Right ventricle myocardium inferior (tissue), 1 donor: ENCODE measurements around the gene TUBB4A. TPM values are rescaled to one million over a fixed set of nuclear protein-coding genes. Genes with fewer than 3 reads are reported as not detected.

Experiments
- ATAC-seq: fragments of 200-7000 bp; cut with Tn5 transposase; one replicate; pipeline ENCODE4 v1.9.1; 2020; ENCODE audit warnings: mild to moderate bottlenecking, moderate library complexity
- DNase-seq: peaks from one replicate; pipeline ENCODE4 v3.0.0; 2021; ENCODE audit errors: missing footprints
- intact Hi-C: fragments of 100-400 bp; cut with DNase I; formaldehyde crosslinking; loops from one replicate; pipeline ENCODE4 v1.11.0; 2022
- total RNA-seq: library from RNA; stranded (reverse); fragmentation: NEBNext Ultra II Directional; extraction: Animal tissue kit (Norgen Biotek cat#: 25700); gene quantifications from one replicate; pipeline ENCODE4 v1.2.1, GENCODE V29; 2021
- donor health status: DM: no; HTN: yes; CAD: no; lungs with severe emphysema.

The TUBB4A gene
- total RNA-seq, 1 donor from 2014 or later = 6.2 TPM

- no peak for ATAC-seq
- intact Hi-C loops = no loop called here
- no peak for DNase-seq
Measured at GRCh38 chr19:6500837-6501739, 1.0 kb downstream of the TUBB4A start.

GRCh38 chr19:6499052-6499790, 2.9 kb downstream of the TUBB4A start:
- no peak for ATAC-seq
- intact Hi-C loops = no loop called here
- DNase-seq = no peak

- ATAC-seq (no peak), DNase-seq (no peak)
- intact Hi-C loops = no loop called here
Measured at GRCh38 chr19:6498294-6499036, 3.6 kb downstream of the TUBB4A start.

GRCh38 chr19:6495947-6496346, 6.2 kb downstream of the TUBB4A start:
- DNase-seq = no peak
- intact Hi-C loops = no loop called here
- no peak for ATAC-seq

GRCh38 chr19:6494438-6495036, 7.6 kb downstream of the TUBB4A start:
- intact Hi-C loops = no loop called here
- no peak for DNase-seq

GRCh38 chr19:6491802-6492592, 10.1 kb downstream of the TUBB4A start:
- intact Hi-C loops = no loop called here

More at GRCh38 chr19:6494438-6495036, 7.6 kb downstream of the TUBB4A start:
- ATAC-seq = no peak

GRCh38 chr19:6490134-6490533, 12.0 kb downstream of the TUBB4A start:
- no peak for DNase-seq
- ATAC-seq = no peak
- intact Hi-C loops = no loop called here

More at GRCh38 chr19:6491802-6492592, 10.1 kb downstream of the TUBB4A start:
- no peak for ATAC-seq
- no peak for DNase-seq

- no peak for ATAC-seq
- intact Hi-C loops = no loop called here
- no peak for DNase-seq
Measured at GRCh38 chr19:6489278-6490061, 12.6 kb downstream of the TUBB4A start.

GRCh38 chr19:6484831-6485230, 17.3 kb downstream of the TUBB4A start:
- intact Hi-C loops = no loop called here
- ATAC-seq (no peak), DNase-seq (no peak)

- intact Hi-C loops = no loop called here
- ATAC-seq = no peak
- DNase-seq = no peak
Measured at GRCh38 chr19:6484230-6484629, 17.9 kb downstream of the TUBB4A start.

- ATAC-seq (no peak), DNase-seq (no peak)
- intact Hi-C loops = no loop called here
Measured at GRCh38 chr19:6483235-6483634, 18.9 kb downstream of the TUBB4A start.

GRCh38 chr19:6482343-6482686, 19.8 kb downstream of the TUBB4A start:
- intact Hi-C loops = no loop called here
- DNase-seq (no peak), ATAC-seq (no peak)

- intact Hi-C loops = no loop called here
- ATAC-seq (peak; percentile 54), DNase-seq (peak; percentile 75)
Measured at GRCh38 chr19:6481541-6482342, 20.4 kb downstream of the TUBB4A start, which contains the start of gene DENND1C. TSS of gene DENND1C (minus strand) at chr19:6481787. CDS start at chr19:6481695, 92 bp downstream.

- intact Hi-C loops = no loop called here
- ATAC-seq (no peak), DNase-seq (no peak)
Measured at GRCh38 chr19:6480848-6481415, 21.2 kb downstream of the TUBB4A start.

GRCh38 chr19:6479836-6480398, 22.2 kb downstream of the TUBB4A start:
- intact Hi-C loops = no loop called here
- DNase-seq (no peak), ATAC-seq (no peak)

GRCh38 chr19:6478815-6479214, 23.3 kb downstream of the TUBB4A start:
- intact Hi-C loops = no loop called here
- no peak for DNase-seq
- ATAC-seq = no peak
